ENCODE results near the gene RPH3AL. TPM values are rescaled to one million over a fixed set of nuclear protein-coding genes. Genes with fewer than 3 reads are reported as not detected.
"Not testable (repeated sequence)": the region's sequence is repeated elsewhere in the genome, so short reads cannot be mapped to it uniquely, and the experiment has no call there.

The RPH3AL gene
- total RNA-seq, 1 donor from 2014 or later = 0.78 TPM

- TF ChIP-seq CTCF (IDR thresholded peaks at IDR 0.05) = no peak
- no peak overlapping the region for H3K27ac Mint-ChIP-seq (ENCODE audit: unreplicated experiment)
- no peaks in the 10 kb centered on the region for H3K9me3 Mint-ChIP-seq (ENCODE audit: unreplicated experiment)
- no peak overlapping the region for H3K4me3 Mint-ChIP-seq (ENCODE audit: unreplicated experiment)
- no peak for DNase-seq (ENCODE audit: extremely low spot score, unreplicated experiment)
- peaks cover 14% of the 10 kb centered on the region for H3K27me3 Mint-ChIP-seq (ENCODE audit: unreplicated experiment)
- H3K36me3 Mint-ChIP-seq (ENCODE audit: unreplicated experiment) = no peaks in the 10 kb centered on the region
- H3K4me1 Mint-ChIP-seq (ENCODE audit: unreplicated experiment) = no peaks in the 10 kb centered on the region
Observed at GRCh38 chr17:172401-172800, 180.2 kb downstream of the RPH3AL start.

DNA sequence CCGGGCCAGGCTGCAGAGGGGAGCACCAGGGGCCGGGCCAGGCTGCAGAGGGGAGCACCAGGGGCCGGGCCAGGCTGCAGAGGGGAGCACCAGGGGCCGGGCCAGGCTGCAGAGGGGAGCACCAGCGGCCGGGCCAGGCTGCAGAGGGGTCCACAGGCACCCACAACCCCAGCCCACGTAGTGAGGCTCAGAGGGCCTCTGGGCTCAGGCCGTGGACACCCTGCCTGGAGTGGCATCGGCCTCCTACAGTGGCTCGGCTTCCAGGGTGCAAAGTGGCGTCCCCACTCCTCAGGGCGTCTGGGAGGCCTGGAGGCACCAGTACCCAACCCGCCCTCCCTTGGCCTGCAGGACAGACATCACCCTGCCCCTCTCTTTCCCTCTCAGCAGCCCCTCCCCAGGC is 180.7 kb downstream of the RPH3AL start:
- DNase-seq (ENCODE audit: extremely low spot score, unreplicated experiment) = no peak
- Mint-ChIP-seq H3K27me3 (ENCODE audit: unreplicated experiment) (peaks cover 11% of the 10 kb centered on the region), H3K27ac (ENCODE audit: unreplicated experiment) (no peak overlapping the region), H3K36me3 (ENCODE audit: unreplicated experiment) (no peaks in the 10 kb centered on the region), H3K4me1 (ENCODE audit: unreplicated experiment) (no peaks in the 10 kb centered on the region), H3K4me3 (ENCODE audit: unreplicated experiment) (no peak overlapping the region), H3K9me3 (ENCODE audit: unreplicated experiment) (no peaks in the 10 kb centered on the region)
- TF ChIP-seq CTCF (IDR thresholded peaks at IDR 0.05) = no peak

GRCh38 chr17:170130-170670 is 182.4 kb downstream of the RPH3AL start:
- Mint-ChIP-seq H3K36me3 (ENCODE audit: unreplicated experiment) (no peaks in the 10 kb centered on the region), H3K4me1 (ENCODE audit: unreplicated experiment) (no peaks in the 10 kb centered on the region), H3K27me3 (ENCODE audit: unreplicated experiment) (peaks cover 11% of the 10 kb centered on the region), H3K27ac (ENCODE audit: unreplicated experiment) (no peak overlapping the region), H3K4me3 (ENCODE audit: unreplicated experiment) (no peak overlapping the region), H3K9me3 (ENCODE audit: unreplicated experiment) (no peaks in the 10 kb centered on the region)
- TF ChIP-seq CTCF (IDR thresholded peaks at IDR 0.05) = no peak
- DNase-seq (ENCODE audit: extremely low spot score, unreplicated experiment) = no peak

- not testable (repeated sequence) for DNase-seq (ENCODE audit: extremely low spot score, unreplicated experiment); H3K9me3 Mint-ChIP-seq (ENCODE audit: unreplicated experiment); H3K4me3 Mint-ChIP-seq (ENCODE audit: unreplicated experiment); H3K4me1 Mint-ChIP-seq (ENCODE audit: unreplicated experiment); H3K36me3 Mint-ChIP-seq (ENCODE audit: unreplicated experiment); H3K27ac Mint-ChIP-seq (ENCODE audit: unreplicated experiment)
- H3K27me3 Mint-ChIP-seq (ENCODE audit: unreplicated experiment) = peaks cover 11% of the 10 kb centered on the region
Observed at GRCh38 chr17:168614-169013, 184.0 kb downstream of the RPH3AL start.

DNA sequence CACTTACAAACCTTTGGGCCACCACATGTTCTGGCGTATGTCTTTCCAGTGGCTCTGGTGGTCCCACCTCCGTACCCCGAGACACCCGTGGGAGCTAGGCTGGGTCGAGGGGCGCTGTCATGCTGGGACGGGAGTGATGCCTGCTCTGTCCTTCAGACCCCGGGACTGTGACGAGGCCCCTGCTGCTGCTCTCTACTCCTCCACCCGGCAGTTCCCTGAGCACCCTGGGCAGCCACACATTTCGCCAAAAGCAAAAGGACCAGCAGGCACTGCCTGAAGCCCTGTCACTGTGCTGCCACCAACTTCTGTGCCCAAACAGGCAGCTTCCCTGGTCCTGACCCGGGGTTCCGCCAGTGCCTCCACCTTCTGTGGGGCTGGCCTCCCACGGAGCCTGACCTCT is 186.7 kb downstream of the RPH3AL start:
- no peak for TF ChIP-seq CTCF (IDR thresholded peaks at IDR 0.05)
- no peaks in the 10 kb centered on the region for H3K9me3 Mint-ChIP-seq (ENCODE audit: unreplicated experiment)
- no peak overlapping the region for H3K27ac Mint-ChIP-seq (ENCODE audit: unreplicated experiment)
- H3K36me3 Mint-ChIP-seq (ENCODE audit: unreplicated experiment) = no peaks in the 10 kb centered on the region
- H3K4me3 Mint-ChIP-seq (ENCODE audit: unreplicated experiment) = no peak overlapping the region
- H3K27me3 Mint-ChIP-seq (ENCODE audit: unreplicated experiment) = peaks cover 17% of the 10 kb centered on the region
- no peak for DNase-seq (ENCODE audit: extremely low spot score, unreplicated experiment)
- no peaks in the 10 kb centered on the region for H3K4me1 Mint-ChIP-seq (ENCODE audit: unreplicated experiment)

Data from osteocyte (in vitro differentiated cells).